GM12892 (cell line): ENCODE results near the gene CERT1.

ENCODE experiments used
- POLR2A ChIP-seq: IDR thresholded peaks from 2 replicates; pipeline ENCODE4 v1.6.1; 2011; ENCODE audit warnings: low read depth, low read length, control low read depth
- POLR2AphosphoS5 ChIP-seq: IDR thresholded peaks from 2 replicates; pipeline ENCODE4 v1.6.1; 2011; ENCODE audit warnings: low read depth, low read length, control low read depth
- TAF1 ChIP-seq: IDR thresholded peaks from 2 replicates; pipeline ENCODE4 v1.6.1; 2011; ENCODE audit warnings: low read depth, mild to moderate bottlenecking, control low read depth, low read length, borderline replicate concordance

GRCh38 chr5:75465480-75465879, 45.9 kb downstream of the CERT1 start:
- TF ChIP-seq POLR2A (no peak), TAF1 (no peak), POLR2AphosphoS5 (no peak)
